Keratinocyte (primary cell): ENCODE results near the gene ISM1.

Source experiments
- CTCF ChIP-seq, 3 experiments: IDR thresholded peaks in 1 of 3; conservative IDR thresholded peaks in 1 of 3; optimal IDR thresholded peaks in 1 of 3; 2 replicates in 2 of 3; 3 replicates in 1 of 3; pipeline versions ENCODE3 to v1.5.1; 2011; ENCODE audit warnings: low read length in 3 of 3, mild to moderate bottlenecking in 3 of 3, moderate library complexity in 2 of 3, control low read depth in 1 of 3, inconsistent platforms in 1 of 3; ENCODE audit not compliant: insufficient read depth in 2 of 3; ENCODE audit errors: extremely low read depth in 1 of 3
- EZH2 ChIP-seq: IDR thresholded peaks from one replicate; pipeline ENCODE4 v1.6.1; 2012; ENCODE audit warnings: inconsistent platforms, mild to moderate bottlenecking, low read length, moderate library complexity

GRCh38 chr20:13322621-13323020 lies 101.5 kb downstream of the ISM1 start:
- TF ChIP-seq CTCF (optimal IDR thresholded peaks at IDR 0.05 in 1 of 3, IDR thresholded peaks at IDR 0.05 in 1 of 3, conservative IDR thresholded peaks at IDR 0.05 in 1 of 3; ENCODE audit: extremely low read depth in 1 of 3, insufficient read depth in 2 of 3, low read length in 3 of 3): no peak
- no peak for TF ChIP-seq EZH2
